H1 (cell line): ENCODE results near the gene ADRM1. TPM values are rescaled to one million over a fixed set of nuclear protein-coding genes. Genes with fewer than 3 reads are reported as not detected.

Experiments used
- CTCF ChIA-PET: fragments of 300-600 bp; sonication (Branson Sonifier 250); formaldehyde crosslinking; loops from one replicate; lab custom pipeline; 2021; ENCODE audit not compliant: partially characterized antibody; lab: Charles Lee
- POLR2A ChIA-PET: fragments of 300-600 bp; sonication (Branson Sonifier 250); formaldehyde crosslinking; loops from one replicate; lab custom pipeline; 2021; ENCODE audit warnings: inconsistent platforms; ENCODE audit not compliant: partially characterized antibody; lab: Charles Lee
- DNase-seq, 2 experiments: peaks; one replicate each; pipeline versions ENCODE4 v3.0.0 to v3.0.0-alpha.2; 2010 to 2022; ENCODE audit warnings: low spot score in 2 of 2, low read depth in 1 of 2, mixed read lengths in 1 of 2
- FAIRE-seq: peaks from 2 replicates; lab custom pipeline; 2011; peaks lifted over from hg19 to GRCh38; lab: Jason Lieb, UNC
- H2AFZ ChIP-seq: 2 replicates; pipeline ENCODE4 v1.8.1; 2012; ENCODE audit warnings: low read length, inconsistent platforms
- H2AK5ac ChIP-seq: 2 replicates; pipeline ENCODE4 v1.6.1; 2013; ENCODE audit warnings: low read depth, low read length
- H2BK120ac ChIP-seq: replicated peaks from 2 replicates; pipeline ENCODE3; 2013; ENCODE audit warnings: low read depth, low read length, inconsistent platforms
- H2BK12ac ChIP-seq: 2 replicates; pipeline ENCODE4 v1.6.1; 2013; ENCODE audit warnings: low read depth, low read length
- H2BK15ac ChIP-seq: 2 replicates; pipeline ENCODE4 v1.6.1; 2013; ENCODE audit warnings: low read length
- H2BK20ac ChIP-seq: 2 replicates; pipeline ENCODE4 v1.6.1; 2013; ENCODE audit warnings: low read length
- H2BK5ac ChIP-seq: 2 replicates; pipeline ENCODE4 v1.6.1; 2013; ENCODE audit warnings: low read depth, low read length
- H3K14ac ChIP-seq: 2 replicates; pipeline ENCODE4 v1.6.1; 2013; ENCODE audit warnings: inconsistent platforms; ENCODE audit not compliant: insufficient read length
- H3K18ac ChIP-seq: 2 replicates; pipeline ENCODE4 v1.6.1; 2013; ENCODE audit warnings: low read length; ENCODE audit errors: extremely low read depth
- H3K23ac ChIP-seq: 2 replicates; pipeline ENCODE4 v1.6.1; 2013; ENCODE audit warnings: inconsistent platforms; ENCODE audit not compliant: insufficient read length
- H3K23me2 ChIP-seq: 2 replicates; pipeline ENCODE4 v1.6.1; 2013; ENCODE audit warnings: low read depth, low read length
- H3K27ac ChIP-seq: 2 replicates; pipeline ENCODE4 v1.6.1; 2011; ENCODE audit warnings: low read depth, low read length, inconsistent platforms
- H3K27me3 ChIP-seq, 4 experiments: replicated peaks in 1 of 4; 1 replicate in 1 of 4; 2 replicates in 3 of 4; pipeline versions ENCODE4 v1.6.1 to v1.8.1; 2011 to 2013; ENCODE audit warnings: low read length in 3 of 4, mild to moderate bottlenecking in 3 of 4, inconsistent platforms in 2 of 4, mixed read lengths in 2 of 4, moderate library complexity in 1 of 4; ENCODE audit not compliant: control insufficient read depth in 3 of 4, insufficient read depth in 3 of 4; ENCODE audit errors: extremely low read depth in 1 of 4
- H3K36me3 ChIP-seq, 4 experiments: 2 replicates each; pipeline versions ENCODE4 v1.6.1 to v1.8.1; 2011 to 2013; ENCODE audit warnings: mild to moderate bottlenecking in 4 of 4, low read length in 3 of 4, moderate library complexity in 2 of 4, control low read depth in 1 of 4, inconsistent platforms in 1 of 4; ENCODE audit not compliant: insufficient read depth in 4 of 4, control insufficient read depth in 2 of 4
- H3K4ac ChIP-seq: replicated peaks from 2 replicates; pipeline ENCODE3; 2013; ENCODE audit warnings: low read length, low read depth, mixed read lengths, inconsistent platforms; ENCODE audit not compliant: insufficient read length
- H3K4me1 ChIP-seq, 4 experiments: replicated peaks in 1 of 4; 1 replicate in 1 of 4; 2 replicates in 3 of 4; pipeline versions ENCODE4 v1.6.1 to v1.8.1; 2011 to 2013; ENCODE audit warnings: low read length in 3 of 4, inconsistent platforms in 2 of 4, mixed read lengths in 1 of 4; ENCODE audit not compliant: insufficient read depth in 4 of 4, control insufficient read depth in 3 of 4
- H3K4me2 ChIP-seq, 2 experiments: 2 replicates each; pipeline versions ENCODE4 v1.6.1 to v1.8.1; 2011 to 2013; ENCODE audit warnings: low read depth in 2 of 2, low read length in 2 of 2, control low read depth in 1 of 2, inconsistent platforms in 1 of 2, mild to moderate bottlenecking in 1 of 2; ENCODE audit not compliant: insufficient read depth in 1 of 2
- H3K4me3 ChIP-seq, 4 experiments: fragments of 200-600, 300-600 bp in 1 of 4; sonication (generic), shearing (Covaris generic), sonication (Bioruptor Twin) in 1 of 4; 2 replicates each; pipeline versions ENCODE4 v1.5.1 to v1.8.1; 2011 to 2016; ENCODE audit warnings: low read length in 4 of 4, low read depth in 3 of 4, control low read depth in 2 of 4, inconsistent platforms in 2 of 4, mild to moderate bottlenecking in 2 of 4, mixed read lengths in 1 of 4, moderate library complexity in 1 of 4; ENCODE audit not compliant: insufficient read depth in 2 of 4; ENCODE audit errors: extremely low read depth in 1 of 4
- H3K56ac ChIP-seq: replicated peaks from 2 replicates; pipeline ENCODE3; 2013; ENCODE audit warnings: low read depth, mild to moderate bottlenecking, mixed read lengths, low read length, inconsistent platforms; ENCODE audit not compliant: insufficient read length
- H3K79me1 ChIP-seq: 2 replicates; pipeline ENCODE4 v1.6.1; 2013; ENCODE audit warnings: low read depth, low read length, control low read depth
- H3K79me2 ChIP-seq, 2 experiments: 2 replicates each; pipeline versions ENCODE4 v1.6.1 to v1.8.1; 2012 to 2013; ENCODE audit warnings: low read length in 2 of 2, mild to moderate bottlenecking in 2 of 2, inconsistent platforms in 1 of 2; ENCODE audit not compliant: insufficient read depth in 2 of 2, control insufficient read depth in 1 of 2
- H3K9ac ChIP-seq, 4 experiments: replicated peaks in 1 of 4; 1 replicate in 1 of 4; 2 replicates in 3 of 4; pipeline versions ENCODE4 v1.6.1 to v1.8.1; 2011 to 2013; ENCODE audit warnings: low read depth in 3 of 4, low read length in 3 of 4, control low read depth in 2 of 4, mild to moderate bottlenecking in 2 of 4, moderate library complexity in 2 of 4, inconsistent platforms in 1 of 4; ENCODE audit errors: extremely low read depth in 1 of 4
- H3K9me3 ChIP-seq, 2 experiments: 2 replicates each; pipeline versions ENCODE4 v1.6.1 to v1.8.1; 2012 to 2013; ENCODE audit warnings: mild to moderate bottlenecking in 2 of 2, moderate library complexity in 2 of 2, control low read depth in 1 of 2, inconsistent platforms in 1 of 2, low read depth in 1 of 2, low read length in 1 of 2, mixed read lengths in 1 of 2; ENCODE audit not compliant: insufficient read depth in 2 of 2
- H4K20me1 ChIP-seq, 2 experiments: replicated peaks in 1 of 2; 2 replicates each; pipeline versions ENCODE3 to v1.8.1; 2011 to 2013; ENCODE audit warnings: inconsistent platforms in 2 of 2, low read length in 2 of 2, mild to moderate bottlenecking in 1 of 2; ENCODE audit not compliant: insufficient read depth in 2 of 2, control insufficient read depth in 1 of 2
- H4K5ac ChIP-seq: 2 replicates; pipeline ENCODE4 v1.6.1; 2013; ENCODE audit warnings: low read length, low read depth, mixed read lengths, inconsistent platforms; ENCODE audit not compliant: insufficient read length
- H4K8ac ChIP-seq: 2 replicates; pipeline ENCODE4 v1.8.0; 2013; ENCODE audit warnings: mild to moderate bottlenecking, moderate library complexity, low read length, inconsistent platforms; ENCODE audit not compliant: insufficient read depth; ENCODE audit errors: extremely low read depth
- H4K91ac ChIP-seq: replicated peaks from 2 replicates; pipeline ENCODE3; 2013; ENCODE audit warnings: low read length, mixed read lengths, inconsistent platforms; ENCODE audit not compliant: insufficient read length
- ASH2L ChIP-seq: fragments of 200-600, 300-600 bp; sonication (generic); IDR thresholded peaks from one replicate; pipeline ENCODE4 v1.7.1; 2017; ENCODE audit warnings: low read length
- ATF3 ChIP-seq: IDR thresholded peaks from 2 replicates; pipeline ENCODE4 v1.6.1; 2011; ENCODE audit warnings: low read depth, mild to moderate bottlenecking, low read length; ENCODE audit not compliant: insufficient read depth
- BRCA1 ChIP-seq: IDR thresholded peaks from 2 replicates; pipeline ENCODE4 v1.6.1; 2012; ENCODE audit warnings: low read depth, low read length, improper control_type of control experiment
- CHD2 ChIP-seq: IDR thresholded peaks from 2 replicates; pipeline ENCODE4 v1.6.1; 2012; ENCODE audit warnings: low read length, improper control_type of control experiment
- FOSL1 ChIP-seq: IDR thresholded peaks from 2 replicates; pipeline ENCODE4 v1.6.1; 2011; ENCODE audit warnings: mild to moderate bottlenecking, low read depth, low read length, moderate library complexity; ENCODE audit not compliant: insufficient read depth
- RAD21 ChIP-seq, 2 experiments: IDR thresholded peaks in 1 of 2; conservative IDR thresholded peaks in 1 of 2; 2 replicates each; pipeline ENCODE4 v1.6.1; 2011; ENCODE audit warnings: low read depth in 2 of 2, low read length in 2 of 2, improper control_type of control experiment in 1 of 2, inconsistent platforms in 1 of 2, mild to moderate bottlenecking in 1 of 2, moderate library complexity in 1 of 2
- SRF ChIP-seq: IDR thresholded peaks from 2 replicates; pipeline ENCODE4 v1.6.1; 2011; ENCODE audit warnings: mild to moderate bottlenecking, low read depth, low read length, moderate library complexity
- TAF1 ChIP-seq: IDR thresholded peaks from 2 replicates; pipeline ENCODE4 v1.6.1; 2011; ENCODE audit warnings: mild to moderate bottlenecking, low read depth, low read length
- TCF12 ChIP-seq: IDR thresholded peaks from 2 replicates; pipeline ENCODE4 v1.6.1; 2011; ENCODE audit warnings: low read depth, mild to moderate bottlenecking, low read length
- USF2 ChIP-seq: IDR thresholded peaks from 2 replicates; pipeline ENCODE4 v1.6.1; 2011; ENCODE audit warnings: low read length, improper control_type of control experiment
- WGBS, 2 experiments: shearing (Covaris generic) in 1 of 2; methylation state at CpG; one replicate each; pipeline versions ENCODE4 v1.1.6 to v1.1.7; 2013 to 2015; ENCODE audit warnings: low lambda C conversion rate in 2 of 2, mixed read lengths in 2 of 2, inconsistent platforms in 1 of 2, low coverage in 1 of 2, missing lambda C conversion rate in 1 of 2; ENCODE audit not compliant: insufficient replicate concordance in 2 of 2, insufficient coverage in 1 of 2, insufficient read length in 1 of 2; ENCODE audit errors: extremely low coverage in 1 of 2, missing lambda C conversion rate in 1 of 2; 5-methylcytosine and 5-hydroxymethylcytosine counted together
- polyA plus RNA-seq, 7 experiments: library from polyadenylated mRNA; depleted of rRNA in 3 of 7; stranded (reverse) in 5 of 7; unstranded in 2 of 7; fragments of >200 nt in 5 of 7; fragments of 200-250 nt in 2 of 7; gene quantifications; 1 replicate in 5 of 7; 2 replicates in 1 of 7; 4 replicates in 1 of 7; pipeline versions ENCODE4 v1.2.1 to v1.2.3, GENCODE V29; 2011 to 2013; ENCODE audit warnings: missing spikeins in 2 of 7, mixed read lengths in 2 of 7
- total RNA-seq: library from RNA; stranded (reverse); fragmentation: NEBNext Ultra II Directional; extraction: Animal tissue kit (Norgen Biotek cat#: 25700); gene quantifications from 2 replicates; pipeline ENCODE4 v1.2.1, GENCODE V29; 2021

The ADRM1 gene
- total and polyA plus RNA-seq, 2 of the 8 experiments (the other 6 are each of a cell fraction or from before 2014, with no cell fraction given) = 126 to 214 TPM

- Histone ChIP-seq H3K4me2 (no peak overlapping the region), H4K5ac (no peak overlapping the region), H4K91ac (no peak overlapping the region), H3K36me3 (peaks cover 24 to 71% (median 53%) of the 10 kb centered on the region in 4 experiments), H4K20me1 (peaks cover 34 to 54% of the 10 kb centered on the region in 2 experiments), H3K4me3 (no peak overlapping the region), H2AK5ac (no peak overlapping the region), H3K79me2 (peaks cover 18 to 31% of the 10 kb centered on the region in 2 experiments; a peak in 3 of 4 replicates), H3K27ac (no peak overlapping the region), H4K8ac (peak overlapping the region; percentile 65), H3K9me3 (no peaks in the 10 kb centered on the region), H2BK12ac (no peak overlapping the region), H2AFZ (no peak overlapping the region), H3K4me1 (peaks cover 0 to 9% (median 4%) of the 10 kb centered on the region in 4 experiments; a peak in 5 of 7 replicates), H3K56ac (no peak overlapping the region), H3K23ac (no peak overlapping the region), H3K18ac (no peak overlapping the region), H3K4ac (no peak overlapping the region), H3K14ac (no peak overlapping the region), H3K23me2 (peaks cover 10% of the 10 kb centered on the region; the same call in 1 of the 2 replicates), H3K79me1 (peaks cover 13% of the 10 kb centered on the region), H3K9ac (no peak overlapping the region), H3K27me3 (no peaks in the 10 kb centered on the region), H2BK15ac (no peak overlapping the region), H2BK20ac (no peak overlapping the region), H2BK5ac (no peak overlapping the region), H2BK120ac (no peak overlapping the region)
- ChIA-PET POLR2A (interaction anchor here (0.7 to 14.6 kb wide), 17 partner anchors 9 to 82 kb away, joined by 3 to 170 read pairs (median 10); partner anchors contain the start of genes LAMA5 and RPS21), CTCF (interaction anchor here (0.7 to 3.2 kb wide), 12 partner anchors 8 to 95 kb away, joined by 3 to 15 read pairs (median 4); partner anchors contain the start of gene LAMA5)
- FAIRE-seq = no peak
- no peak for DNase-seq
- 93% methylated on average over 25 of the region's 27 CpGs; no CpG with 5 or more reads in 1 of the 2 experiments for WGBS, 2 experiments
- no peak for TF ChIP-seq ATF3
- no peak for TF ChIP-seq SRF
- no peak for TF ChIP-seq CHD2
- no peak for TF ChIP-seq ASH2L
- TF ChIP-seq TAF1 = no peak
- TF ChIP-seq RAD21 (IDR thresholded peaks at IDR 0.05 in 1 of 2, conservative IDR thresholded peaks at IDR 0.05 in 1 of 2; ENCODE audit: low read depth in 2 of 2, low read length in 2 of 2) = no peak
- TF ChIP-seq TCF12 = no peak
- no peak for TF ChIP-seq FOSL1
- TF ChIP-seq USF2 = no peak
- TF ChIP-seq BRCA1 = no peak
Measured at GRCh38 chr20:62306414-62307187, 3.8 kb downstream of the ADRM1 start.
